GM19467 (cell line): ENCODE results near the gene CTIF.
A peak's percentile ranks its signal among the peaks of the same experiment; 100 is the strongest.
"Not testable (repeated sequence)": the region's sequence is repeated elsewhere in the genome, so short reads cannot be mapped to it uniquely, and the experiment has no call there.

Experiments
- ATAC-seq: cut with Tn5 transposase; IDR thresholded peaks from one replicate; pipeline ENCODE4 v1.9.1; 2021; ENCODE audit warnings: mild to moderate bottlenecking, moderate library complexity; ENCODE audit not compliant: unreplicated experiment

The CTIF gene

DNA sequence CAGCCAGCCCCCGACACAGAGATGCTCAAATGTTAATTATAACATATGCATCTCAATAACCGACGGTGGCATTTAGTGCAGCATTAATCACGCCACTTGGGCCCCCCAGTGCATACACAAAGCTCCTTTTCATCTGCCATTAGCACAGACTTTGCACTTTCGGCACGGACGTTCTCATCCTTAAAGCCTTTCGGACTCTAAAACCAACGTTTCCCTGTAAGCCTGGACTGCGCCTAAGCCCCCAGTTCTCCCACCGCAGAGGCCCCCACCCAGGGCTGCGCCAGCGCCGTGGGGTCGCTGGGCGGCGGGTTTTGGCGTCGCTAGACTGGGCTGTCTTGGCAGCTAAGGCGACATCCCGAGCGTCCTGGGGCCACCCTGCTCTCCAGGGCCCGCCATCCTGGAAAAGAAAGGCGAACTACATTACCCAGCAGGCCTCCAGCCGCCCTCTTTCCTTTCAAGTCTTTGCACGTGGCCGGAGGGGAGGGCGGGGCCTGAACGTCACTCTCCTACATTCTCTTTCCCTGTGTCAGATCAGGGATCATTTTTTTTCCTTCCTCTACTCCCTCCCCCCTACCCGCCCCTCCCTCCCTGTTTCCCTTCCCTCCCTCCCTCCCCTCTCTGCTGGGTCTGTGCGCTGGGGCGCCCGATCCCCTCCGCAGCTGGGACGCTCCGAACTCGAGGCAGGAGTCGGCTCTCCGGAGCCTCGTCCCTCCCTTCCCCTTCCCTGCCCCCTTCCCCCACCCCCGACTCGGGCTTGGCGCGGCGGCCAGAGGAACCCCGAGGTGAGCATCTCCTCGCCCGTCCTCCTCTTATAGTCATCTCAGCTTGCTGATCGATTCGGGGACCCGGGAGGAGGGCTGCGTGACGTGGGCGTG is at the start of gene CTIF:
Gene CTIF, plus strand, starts transcription at position 501 of the 875 bp plus-strand sequence. CDS start 80,535 bp downstream, outside the sequence.
- ATAC-seq, result peak; percentile 58

DNA sequence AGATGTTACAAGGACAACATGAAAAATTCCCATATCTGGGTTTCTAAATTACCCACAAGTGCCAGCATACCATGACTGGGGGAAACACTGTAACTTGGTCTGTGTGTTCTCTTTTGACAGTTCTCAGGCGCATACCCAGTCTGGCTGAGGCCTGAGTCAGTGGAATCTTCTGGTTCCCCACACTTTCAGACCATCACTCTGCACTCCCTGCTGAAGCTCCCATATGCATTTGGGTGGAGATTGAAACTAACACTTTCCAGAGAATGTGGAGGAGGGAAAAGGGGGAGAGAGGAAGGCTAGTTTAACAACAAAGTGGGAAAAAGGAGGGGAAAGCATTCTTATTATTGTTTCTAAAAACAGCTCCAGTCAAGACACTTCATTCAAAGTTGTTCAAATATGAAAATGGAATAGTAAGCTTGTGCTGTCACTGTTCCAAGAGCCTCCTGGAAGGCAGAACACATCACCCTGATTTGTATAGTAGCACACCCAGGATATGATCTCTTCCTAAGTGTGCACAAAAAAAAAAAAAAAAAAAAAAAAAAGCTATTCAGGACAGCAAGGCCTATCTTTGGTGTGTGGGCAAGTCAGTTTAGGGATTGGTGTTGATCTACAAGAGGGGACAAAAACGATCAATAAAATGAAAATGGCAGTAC is 48.1 kb upstream of the CTIF start:
- no peak for ATAC-seq

DNA sequence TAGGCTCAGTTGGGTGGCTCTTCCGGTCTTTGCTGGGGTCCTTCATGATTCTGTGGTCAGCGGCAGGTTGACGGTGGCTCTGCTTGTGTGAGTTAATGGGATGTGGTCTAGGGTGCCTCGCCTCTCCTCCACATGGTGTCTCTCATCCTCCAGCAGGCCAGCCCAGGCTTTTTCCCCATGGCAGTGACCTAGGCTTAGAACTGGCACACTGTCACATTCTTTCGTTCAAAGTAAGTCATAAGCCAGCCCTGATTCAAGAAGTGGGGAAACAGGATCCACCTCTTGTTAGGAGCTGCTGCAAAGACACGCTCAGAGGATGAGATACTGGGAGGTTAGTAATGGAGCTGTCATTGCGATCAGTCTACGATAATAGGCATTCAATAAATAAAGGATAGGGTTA is 46.0 kb upstream of the CTIF start:
- no peak for ATAC-seq

DNA sequence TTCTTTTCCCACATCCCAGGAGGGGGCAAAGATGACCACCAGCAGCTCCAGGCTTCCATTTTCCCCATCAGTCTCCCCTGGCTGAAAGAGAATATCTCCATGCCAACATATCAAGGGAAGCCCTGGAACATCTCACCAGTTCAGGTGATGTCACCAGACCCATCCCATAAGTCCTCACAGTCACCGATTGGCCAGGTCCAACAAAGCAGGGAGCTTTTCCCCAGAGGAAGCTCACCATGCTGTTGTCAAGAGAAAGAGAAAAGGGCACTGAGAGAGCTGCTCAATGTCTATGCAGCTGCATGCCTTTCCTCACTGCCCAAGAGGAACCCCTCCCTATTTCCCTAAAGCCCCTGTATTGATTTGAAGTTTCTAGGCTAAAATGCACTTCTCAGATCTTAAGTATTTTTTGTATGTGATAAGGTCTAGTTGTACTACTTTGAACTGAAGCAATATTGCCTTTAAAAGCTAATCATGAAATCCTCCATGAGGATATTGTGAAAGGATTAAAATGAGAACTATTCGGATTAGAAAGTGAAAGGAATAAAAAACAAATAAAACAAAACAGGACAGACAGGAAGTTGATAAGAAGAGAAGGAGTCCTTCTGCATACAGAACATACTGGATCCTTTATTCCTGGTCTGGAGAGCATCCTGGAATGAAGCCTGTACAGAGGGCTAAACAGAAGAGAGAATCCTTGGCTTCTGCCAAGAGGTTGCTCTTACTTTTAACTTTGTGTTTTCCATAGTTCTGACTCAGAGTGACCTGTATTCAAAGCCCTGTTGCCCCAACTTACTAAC is 45.2 kb upstream of the CTIF start:
- ATAC-seq, result no peak

DNA sequence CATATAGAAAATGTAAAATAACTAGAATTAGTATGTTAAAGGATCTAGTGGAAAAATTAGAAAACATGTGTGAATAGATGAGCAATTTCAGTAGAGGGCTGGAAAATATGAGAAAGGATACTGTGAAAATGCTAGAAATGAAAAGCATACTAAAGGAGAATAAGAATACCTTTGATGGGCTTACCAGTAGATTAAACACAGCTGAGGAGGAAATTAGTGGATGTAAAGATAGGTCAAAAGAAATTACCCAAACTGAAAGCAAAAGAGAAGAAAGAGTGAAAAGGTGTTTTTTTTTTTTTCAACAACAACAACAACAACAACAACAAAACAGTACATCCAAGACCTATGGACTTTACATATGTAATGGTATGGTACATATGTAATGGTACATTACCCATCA is 41.0 kb upstream of the CTIF start:
- ATAC-seq, result no peak

DNA sequence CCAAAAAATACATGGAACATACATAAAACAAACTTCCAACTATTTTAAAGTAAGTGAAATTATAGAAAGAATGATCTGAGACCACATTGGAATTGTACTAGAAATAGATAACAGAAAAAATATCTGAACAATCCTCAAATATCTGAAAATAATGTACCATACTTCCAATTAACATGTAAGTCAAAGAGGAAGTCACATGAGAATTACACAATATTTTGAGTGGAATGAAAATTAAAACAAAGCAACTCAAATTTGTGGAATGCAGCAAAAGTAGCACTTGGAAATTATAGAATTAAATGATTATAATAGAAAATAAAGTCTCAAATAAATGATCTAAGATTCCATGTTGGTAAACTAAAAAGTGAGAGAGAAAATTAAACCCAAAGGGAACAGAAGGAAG is 38.3 kb upstream of the CTIF start:
- no peak for ATAC-seq

DNA sequence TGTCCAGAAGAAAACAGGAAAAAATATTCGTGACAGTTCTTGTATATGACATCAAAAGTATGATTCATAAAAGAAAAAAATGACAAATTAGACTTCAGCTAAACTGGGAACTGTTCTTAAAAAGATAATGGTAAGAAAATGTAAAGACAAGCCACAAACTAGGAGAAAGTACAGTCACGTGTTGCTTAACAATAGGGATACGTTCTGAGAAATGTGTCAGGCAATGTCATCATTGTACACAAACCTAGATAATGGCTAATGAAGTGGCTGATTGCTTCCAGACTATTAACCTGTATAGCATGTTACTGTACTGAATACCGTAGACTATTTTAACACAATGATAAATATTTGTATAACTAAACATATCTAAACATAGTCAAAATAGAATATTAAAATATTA is 35.9 kb upstream of the CTIF start:
- no peak for ATAC-seq

DNA sequence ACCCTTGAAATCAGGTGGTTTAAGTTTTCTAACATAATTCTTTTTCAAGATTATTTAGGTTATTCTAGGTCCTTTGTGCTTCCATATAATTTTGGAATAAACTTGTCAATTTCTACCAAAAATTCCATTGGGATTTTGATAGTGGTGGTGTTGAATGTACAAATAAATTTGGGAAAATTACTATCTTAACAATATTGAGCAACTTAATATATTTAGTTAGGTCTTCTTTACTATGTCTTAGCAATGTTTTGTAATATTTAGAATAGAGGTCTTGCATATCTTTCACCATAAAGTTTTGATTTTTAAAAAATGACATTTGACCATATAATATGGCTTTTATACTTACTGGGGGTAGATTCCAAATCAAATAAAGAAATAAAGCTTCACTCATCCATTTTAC is 34.0 kb upstream of the CTIF start:
- no peak for ATAC-seq

DNA sequence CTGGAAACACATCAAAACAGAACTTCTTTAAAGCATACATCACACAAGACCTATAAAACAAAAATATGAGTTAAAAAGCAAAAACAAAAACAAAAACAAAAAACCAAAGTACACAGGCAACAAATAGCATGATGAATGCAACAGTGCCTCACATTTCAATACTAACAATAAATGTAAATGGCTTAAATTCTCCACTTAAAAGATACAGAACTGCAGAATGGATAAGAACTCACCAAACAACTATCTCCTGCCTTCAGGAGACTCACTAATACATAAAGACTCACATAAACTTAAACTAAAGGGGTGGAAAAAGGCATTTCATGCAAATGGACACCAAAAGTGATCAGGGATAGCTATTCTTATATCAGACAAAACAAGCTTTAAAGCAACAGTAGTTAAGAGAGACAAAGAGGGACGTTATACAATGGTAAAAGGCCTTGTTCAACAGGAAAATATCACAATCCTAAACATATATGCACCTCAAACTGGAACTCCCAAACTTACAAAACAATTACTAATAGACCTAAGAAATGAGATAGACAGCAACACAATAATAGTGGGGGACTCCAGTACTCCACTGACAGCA is 31.8 kb upstream of the CTIF start:
- ATAC-seq, result not testable (repeated sequence)

DNA sequence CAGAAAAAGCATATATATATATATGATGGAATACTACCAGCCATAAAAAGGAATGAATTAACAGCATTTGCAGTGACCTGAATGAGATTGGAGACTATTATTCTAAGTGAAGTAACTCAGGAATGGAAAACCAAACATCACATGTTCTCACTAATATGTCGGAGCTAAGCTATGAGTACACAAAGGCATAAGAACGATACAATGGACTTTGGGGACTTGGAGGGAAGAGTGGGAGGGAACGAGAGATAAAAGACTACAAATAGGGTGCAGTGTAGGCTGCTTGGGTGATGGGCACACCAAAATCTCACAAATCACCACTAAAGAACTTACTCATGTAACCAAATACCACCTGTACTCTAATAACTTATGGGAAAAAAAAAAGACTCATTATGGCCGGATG is 26.3 kb upstream of the CTIF start:
- ATAC-seq, result not testable (repeated sequence)

DNA sequence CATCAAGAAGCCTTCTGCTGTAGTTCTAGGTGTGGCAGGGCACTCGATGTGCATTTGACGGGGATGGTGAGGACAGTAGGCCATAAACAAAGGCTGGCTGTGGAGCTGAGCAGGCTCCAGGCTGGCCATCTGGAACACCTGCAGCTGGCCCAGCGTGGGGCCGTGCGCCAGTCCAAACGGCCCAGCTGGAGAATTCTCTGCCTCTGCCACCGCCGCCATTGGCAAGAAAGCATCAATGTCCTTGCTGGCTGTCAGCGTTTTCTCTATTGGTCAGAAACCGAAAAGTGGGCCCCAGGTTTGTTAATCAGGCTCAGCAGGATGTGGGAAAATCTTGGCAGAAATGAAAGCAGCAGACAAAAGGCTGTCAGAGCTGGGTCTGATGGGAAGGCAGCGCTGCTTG is 24.0 kb upstream of the CTIF start:
- no peak for ATAC-seq

DNA sequence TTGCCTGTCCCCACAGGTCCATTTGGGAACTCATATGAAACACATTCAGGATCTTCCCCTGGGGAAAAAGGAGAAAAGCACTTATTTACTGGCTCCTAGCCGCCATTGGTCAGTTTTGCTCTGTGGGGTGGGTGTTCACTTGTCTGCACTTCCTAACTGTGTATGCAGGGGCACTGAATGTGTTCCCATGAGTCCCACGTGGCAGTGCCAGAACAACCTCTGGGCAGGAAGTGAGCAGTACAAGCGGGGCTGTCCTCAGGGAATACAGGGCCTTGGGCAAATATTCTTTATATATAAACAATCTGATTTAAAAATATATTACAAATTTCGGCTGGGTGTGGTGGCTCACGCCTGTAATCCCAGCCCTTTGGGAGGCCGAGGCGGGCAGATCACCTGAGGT is 21.8 kb upstream of the CTIF start:
- ATAC-seq, result no peak

DNA sequence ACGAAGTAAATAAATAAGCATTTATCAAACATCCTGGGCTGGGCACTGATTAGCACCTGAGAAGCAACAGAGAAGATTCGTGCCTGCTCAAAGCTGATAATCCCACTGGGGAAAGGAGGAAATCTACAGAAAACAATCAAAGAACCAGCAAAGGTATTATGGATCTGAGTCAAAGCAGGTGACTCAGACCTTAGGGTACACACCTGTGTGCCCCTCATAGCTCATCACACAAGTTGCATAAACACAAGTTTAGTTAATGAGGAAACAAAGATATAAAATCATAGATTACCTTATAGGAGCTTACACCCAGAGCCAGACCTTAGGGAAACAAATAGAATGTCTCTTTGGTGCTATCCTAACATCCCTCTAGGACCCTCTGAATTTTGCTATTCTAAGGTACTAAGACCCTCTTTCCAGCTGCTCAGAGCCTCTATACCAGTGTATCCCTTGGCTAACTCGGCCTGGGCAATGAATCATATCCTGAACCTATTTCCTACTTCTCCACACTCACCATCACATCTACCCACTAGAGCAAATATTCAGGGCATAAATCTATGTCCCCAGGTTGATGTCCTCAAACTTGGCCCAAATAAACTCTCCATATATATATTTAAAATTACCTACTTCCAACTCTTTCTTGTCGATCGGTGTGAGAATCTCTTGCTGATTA is 19.3 kb upstream of the CTIF start:
- no peak for ATAC-seq

DNA sequence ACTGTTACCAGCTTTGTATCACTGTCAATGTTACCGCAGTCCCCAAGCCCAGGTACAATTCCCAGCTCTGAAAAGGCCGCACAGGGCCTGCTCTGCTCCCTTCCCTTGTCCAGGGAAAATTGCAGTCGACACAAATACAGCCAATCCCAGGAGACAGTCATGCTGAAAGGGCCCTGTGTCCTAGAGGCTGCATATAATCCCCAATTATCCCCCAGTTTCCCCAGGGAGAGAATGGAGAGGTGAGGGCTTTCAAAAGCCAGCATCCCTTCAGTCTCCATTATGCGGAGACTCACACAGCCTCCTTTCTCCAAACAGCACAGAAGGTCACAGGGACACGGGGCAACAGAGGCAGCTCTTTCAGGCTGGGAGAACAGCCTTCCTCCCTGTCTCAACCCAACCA is 17.1 kb upstream of the CTIF start:
- ATAC-seq, result no peak

DNA sequence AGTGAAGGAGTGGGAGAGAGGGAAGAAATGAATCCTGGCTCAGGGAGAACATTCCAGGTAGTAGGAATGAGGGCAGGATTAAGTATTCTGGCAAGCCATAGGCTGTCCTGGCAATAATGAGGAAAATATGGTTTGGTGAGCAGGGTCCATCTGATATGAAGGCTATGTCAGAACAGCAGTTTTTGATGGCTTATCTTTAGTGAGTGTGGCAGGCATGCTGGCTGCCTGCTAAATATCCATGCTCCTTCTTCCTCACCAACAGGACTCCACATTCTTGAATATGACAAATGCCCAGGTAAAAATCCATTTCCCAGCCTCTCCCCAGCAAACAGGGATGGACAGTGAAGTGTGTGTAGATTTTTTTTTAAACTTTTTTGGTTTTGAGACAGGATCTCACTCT is 13.2 kb upstream of the CTIF start:
- ATAC-seq, result no peak

DNA sequence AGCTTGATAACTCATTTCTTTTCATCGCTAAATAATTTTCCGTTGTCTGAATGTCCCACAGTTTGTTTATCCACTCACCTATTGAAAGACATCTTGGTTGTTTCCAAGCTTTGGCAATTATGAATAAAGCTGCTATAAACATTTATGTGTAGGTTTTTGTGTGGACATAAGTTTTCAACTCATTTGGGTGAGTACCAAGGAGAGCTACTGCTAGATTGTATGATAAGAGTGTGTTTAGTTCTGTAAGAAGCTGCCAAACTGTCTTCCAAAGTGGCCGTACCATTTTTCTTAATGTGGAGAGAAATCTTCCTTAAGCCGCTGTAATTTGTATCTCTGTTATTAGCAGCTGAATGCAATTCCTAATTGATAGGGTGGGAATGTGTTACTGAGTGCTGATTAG is 11.4 kb upstream of the CTIF start:
- ATAC-seq, result no peak

DNA sequence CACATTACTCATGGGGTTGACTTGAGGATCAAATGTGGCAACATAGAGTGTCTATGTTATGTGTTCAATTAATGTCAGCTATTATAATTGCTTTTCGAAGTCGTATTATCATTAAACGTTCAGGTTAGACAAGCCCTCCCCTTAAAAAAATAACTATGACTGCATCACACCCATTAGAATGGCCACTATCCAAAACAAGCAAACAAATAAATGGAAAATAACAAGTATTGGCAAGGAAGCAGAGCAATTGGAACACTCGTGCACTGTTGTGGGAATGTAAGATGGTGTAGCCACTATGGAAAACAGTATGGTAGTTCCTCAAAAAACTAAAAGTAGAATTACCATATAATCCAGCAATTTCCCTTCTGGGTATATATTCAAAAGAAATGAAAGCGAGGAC is 10.0 kb upstream of the CTIF start:
- no peak for ATAC-seq

DNA sequence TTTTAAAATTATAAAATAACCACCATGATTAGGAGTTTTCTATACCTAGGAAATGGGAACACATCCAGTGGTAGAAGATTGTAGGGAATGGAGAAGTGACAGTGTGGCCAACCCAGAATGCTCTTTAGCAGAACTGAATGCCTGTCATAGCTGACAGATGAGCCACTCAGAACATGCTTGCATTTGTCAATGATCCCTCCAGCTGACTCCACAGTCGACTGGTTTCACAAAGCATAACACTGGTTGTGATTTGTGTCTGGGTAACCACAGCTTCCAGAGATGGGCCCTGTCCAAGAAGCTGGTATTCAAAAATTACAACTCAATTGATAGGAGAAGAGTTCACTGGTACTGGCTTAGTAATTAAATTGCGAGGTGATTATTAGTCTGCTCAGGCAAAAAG is 9.0 kb upstream of the CTIF start:
- ATAC-seq, result no peak

DNA sequence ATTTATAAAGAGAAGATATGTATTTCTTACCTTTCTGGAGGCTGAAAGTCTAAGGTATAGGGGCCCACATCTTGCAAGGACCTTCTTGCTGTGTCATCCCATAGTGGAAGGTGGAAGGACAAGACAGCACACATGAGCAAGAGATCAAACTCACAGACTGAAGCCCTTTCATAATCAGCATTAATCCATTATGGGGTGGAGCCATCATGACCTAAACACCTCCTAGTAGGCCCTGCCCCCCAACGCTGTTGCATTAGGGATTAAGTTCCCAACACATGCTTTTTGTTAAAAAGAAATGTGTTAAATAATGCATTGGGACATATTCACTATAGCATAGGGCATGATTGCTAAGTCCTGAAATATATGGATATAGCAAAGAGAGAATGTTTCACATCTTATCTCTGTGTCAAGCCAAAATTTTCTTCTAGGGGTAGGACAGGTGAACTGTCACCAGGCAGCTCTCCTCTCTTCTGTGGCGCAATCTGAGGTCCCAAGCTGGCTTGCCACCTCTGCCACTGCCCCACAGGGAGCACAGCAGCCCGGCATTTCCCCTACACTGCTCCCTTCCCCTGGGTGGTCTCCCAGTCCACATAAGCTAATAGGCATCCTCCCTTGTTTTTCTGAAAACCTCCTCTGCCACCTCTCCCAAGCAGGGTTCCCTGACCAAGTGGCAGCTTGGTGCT is 8.3 kb upstream of the CTIF start:
- no peak for ATAC-seq

DNA sequence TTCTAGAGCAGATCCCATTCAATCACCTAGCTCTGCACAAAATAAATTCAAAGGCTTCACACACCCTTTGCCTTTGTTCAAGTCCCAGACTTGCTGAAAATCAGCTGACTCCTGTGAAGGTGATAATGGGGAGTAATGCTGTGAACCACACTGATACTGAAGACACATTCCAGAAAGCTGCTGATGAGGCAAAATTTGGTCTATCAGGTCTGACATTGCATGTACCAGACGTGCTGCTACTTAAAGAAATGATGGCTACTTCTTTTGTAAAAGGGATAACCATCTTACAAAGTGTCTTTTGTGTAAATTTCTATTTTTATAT is 7.8 kb upstream of the CTIF start:
- no peak for ATAC-seq
